ENCODE results near the gene DLGAP3. TPM values are rescaled to one million over a fixed set of nuclear protein-coding genes. Genes with fewer than 3 reads are reported as not detected.

Gene DLGAP3
- polyA plus RNA-seq, 1 donor from 2014 or later, result 2.9 TPM

DNA sequence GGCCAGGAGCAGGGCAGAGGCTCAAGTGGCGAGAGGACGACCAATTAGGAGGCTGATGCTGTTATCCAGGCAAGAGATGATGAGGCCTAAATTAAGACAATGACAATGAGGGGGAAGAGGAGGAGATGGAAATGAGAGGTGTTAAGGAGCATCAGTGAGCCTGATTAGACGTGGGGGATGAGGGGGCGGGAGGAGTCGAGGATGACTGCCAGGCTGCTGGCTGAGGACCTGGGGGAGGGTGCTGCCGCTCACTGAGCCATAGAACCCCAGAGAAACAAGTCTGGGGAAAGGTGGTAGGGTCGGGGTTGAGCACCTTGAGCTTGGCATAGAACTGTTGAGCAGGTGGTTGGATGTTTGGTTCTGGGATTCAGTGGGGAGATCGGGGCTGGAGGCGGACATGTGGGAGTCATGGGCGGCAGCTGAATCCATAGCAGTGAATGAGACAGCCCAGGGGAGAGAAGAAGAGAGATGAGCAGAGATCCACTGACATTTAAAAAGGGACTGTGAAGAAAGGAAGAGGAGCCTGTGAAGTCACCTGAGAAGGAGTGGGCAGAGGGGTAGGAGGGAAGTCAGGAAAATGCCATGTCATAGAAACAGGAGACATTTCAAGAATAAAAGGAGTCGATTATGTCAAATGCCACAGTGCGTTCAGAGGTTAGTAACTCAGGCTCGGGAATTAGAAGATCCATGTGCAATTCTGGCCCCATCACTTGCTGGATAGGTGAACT, 28.5 kb downstream of the DLGAP3 start:
- no peaks in the 10 kb centered on the region for H3K36me3 ChIP-seq (ENCODE audit: insufficient read depth, low read length)
- no peak overlapping the region for H2AFZ ChIP-seq (ENCODE audit: low read depth, low read length)
- no peaks in the 10 kb centered on the region for H3F3A ChIP-seq (ENCODE audit: insufficient read depth, low read length, poor library complexity, severe bottlenecking)
- no peaks in the 10 kb centered on the region for H4K20me1 ChIP-seq (ENCODE audit: insufficient read depth)
- H3K27ac ChIP-seq (ENCODE audit: low read length), result no peak overlapping the region
- H3K9me3 ChIP-seq (ENCODE audit: low read length), result no peaks in the 10 kb centered on the region
- no peak overlapping the region for H3K4me3 ChIP-seq (ENCODE audit: low read length)
- H3K4me2 ChIP-seq (ENCODE audit: low read length), result no peak overlapping the region
- no peaks in the 10 kb centered on the region for H3K79me2 ChIP-seq (replicated peaks; ENCODE audit: insufficient read depth, low read length)
- H3K27me3 ChIP-seq (ENCODE audit: insufficient read depth, low read depth, low read length), result no peaks in the 10 kb centered on the region
- H3K9ac ChIP-seq (ENCODE audit: low read length), result no peak overlapping the region
- H3K9me2 ChIP-seq (ENCODE audit: insufficient read depth, low read length), result no peaks in the 10 kb centered on the region
- no peak for TF ChIP-seq TAF1 (IDR thresholded peaks at IDR 0.05; ENCODE audit: low read depth)
- TF ChIP-seq EZH2 (IDR thresholded peaks at IDR 0.05; ENCODE audit: borderline replicate concordance, insufficient read depth, low read length, poor library complexity, severe bottlenecking), result no peak
- TF ChIP-seq MXI1 (conservative IDR thresholded peaks at IDR 0.05; ENCODE audit: poor library complexity, severe bottlenecking), result no peak
- TF ChIP-seq, protein P1, sequence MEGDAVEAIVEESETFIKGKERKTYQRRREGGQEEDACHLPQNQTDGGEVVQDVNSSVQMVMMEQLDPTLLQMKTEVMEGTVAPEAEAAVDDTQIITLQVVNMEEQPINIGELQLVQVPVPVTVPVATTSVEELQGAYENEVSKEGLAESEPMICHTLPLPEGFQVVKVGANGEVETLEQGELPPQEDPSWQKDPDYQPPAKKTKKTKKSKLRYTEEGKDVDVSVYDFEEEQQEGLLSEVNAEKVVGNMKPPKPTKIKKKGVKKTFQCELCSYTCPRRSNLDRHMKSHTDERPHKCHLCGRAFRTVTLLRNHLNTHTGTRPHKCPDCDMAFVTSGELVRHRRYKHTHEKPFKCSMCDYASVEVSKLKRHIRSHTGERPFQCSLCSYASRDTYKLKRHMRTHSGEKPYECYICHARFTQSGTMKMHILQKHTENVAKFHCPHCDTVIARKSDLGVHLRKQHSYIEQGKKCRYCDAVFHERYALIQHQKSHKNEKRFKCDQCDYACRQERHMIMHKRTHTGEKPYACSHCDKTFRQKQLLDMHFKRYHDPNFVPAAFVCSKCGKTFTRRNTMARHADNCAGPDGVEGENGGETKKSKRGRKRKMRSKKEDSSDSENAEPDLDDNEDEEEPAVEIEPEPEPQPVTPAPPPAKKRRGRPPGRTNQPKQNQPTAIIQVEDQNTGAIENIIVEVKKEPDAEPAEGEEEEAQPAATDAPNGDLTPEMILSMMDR (IDR thresholded peaks at IDR 0.05; ENCODE audit: poor library complexity, severe bottlenecking), result no peak
- TF ChIP-seq, protein P2, sequence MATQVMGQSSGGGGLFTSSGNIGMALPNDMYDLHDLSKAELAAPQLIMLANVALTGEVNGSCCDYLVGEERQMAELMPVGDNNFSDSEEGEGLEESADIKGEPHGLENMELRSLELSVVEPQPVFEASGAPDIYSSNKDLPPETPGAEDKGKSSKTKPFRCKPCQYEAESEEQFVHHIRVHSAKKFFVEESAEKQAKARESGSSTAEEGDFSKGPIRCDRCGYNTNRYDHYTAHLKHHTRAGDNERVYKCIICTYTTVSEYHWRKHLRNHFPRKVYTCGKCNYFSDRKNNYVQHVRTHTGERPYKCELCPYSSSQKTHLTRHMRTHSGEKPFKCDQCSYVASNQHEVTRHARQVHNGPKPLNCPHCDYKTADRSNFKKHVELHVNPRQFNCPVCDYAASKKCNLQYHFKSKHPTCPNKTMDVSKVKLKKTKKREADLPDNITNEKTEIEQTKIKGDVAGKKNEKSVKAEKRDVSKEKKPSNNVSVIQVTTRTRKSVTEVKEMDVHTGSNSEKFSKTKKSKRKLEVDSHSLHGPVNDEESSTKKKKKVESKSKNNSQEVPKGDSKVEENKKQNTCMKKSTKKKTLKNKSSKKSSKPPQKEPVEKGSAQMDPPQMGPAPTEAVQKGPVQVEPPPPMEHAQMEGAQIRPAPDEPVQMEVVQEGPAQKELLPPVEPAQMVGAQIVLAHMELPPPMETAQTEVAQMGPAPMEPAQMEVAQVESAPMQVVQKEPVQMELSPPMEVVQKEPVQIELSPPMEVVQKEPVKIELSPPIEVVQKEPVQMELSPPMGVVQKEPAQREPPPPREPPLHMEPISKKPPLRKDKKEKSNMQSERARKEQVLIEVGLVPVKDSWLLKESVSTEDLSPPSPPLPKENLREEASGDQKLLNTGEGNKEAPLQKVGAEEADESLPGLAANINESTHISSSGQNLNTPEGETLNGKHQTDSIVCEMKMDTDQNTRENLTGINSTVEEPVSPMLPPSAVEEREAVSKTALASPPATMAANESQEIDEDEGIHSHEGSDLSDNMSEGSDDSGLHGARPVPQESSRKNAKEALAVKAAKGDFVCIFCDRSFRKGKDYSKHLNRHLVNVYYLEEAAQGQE (IDR thresholded peaks at IDR 0.05; ENCODE audit: borderline replicate concordance), result no peak
- TF ChIP-seq EP300 (conservative IDR thresholded peaks at IDR 0.05; ENCODE audit: poor library complexity, severe bottlenecking), result no peak
- no peak for TF ChIP-seq RAD21 (conservative IDR thresholded peaks at IDR 0.05)
- no peak for TF ChIP-seq SMC3 (conservative IDR thresholded peaks at IDR 0.05; ENCODE audit: poor library complexity)
- TF ChIP-seq POLR2AphosphoS5 (IDR thresholded peaks at IDR 0.05), result no peak

DNA sequence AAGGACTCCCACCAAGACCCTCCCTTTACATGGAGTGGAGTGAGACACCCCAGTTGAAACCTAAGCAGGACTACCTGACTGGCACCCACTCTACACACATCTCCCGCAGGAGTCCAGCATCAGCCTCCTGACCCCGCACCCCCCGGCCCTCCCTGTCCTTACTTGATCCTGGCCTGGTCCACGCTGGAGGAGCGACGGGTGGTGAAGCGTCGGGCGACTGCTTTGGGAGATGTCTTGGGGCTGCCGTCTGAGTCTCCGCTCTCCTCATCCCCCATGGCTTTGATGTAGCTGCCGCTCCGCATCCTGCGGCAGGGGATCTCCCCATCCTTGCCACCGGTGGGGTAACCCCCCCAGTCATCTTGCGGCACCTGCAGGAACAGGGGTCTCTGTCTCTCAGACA, 29.5 kb downstream of the DLGAP3 start:
- H2AFZ ChIP-seq (ENCODE audit: low read depth, low read length), result no peak overlapping the region
- H3K4me3 ChIP-seq (ENCODE audit: low read length), result no peak overlapping the region
- no peaks in the 10 kb centered on the region for H3K36me3 ChIP-seq (ENCODE audit: insufficient read depth, low read length)
- no peaks in the 10 kb centered on the region for H3K9me3 ChIP-seq (ENCODE audit: low read length)
- no peaks in the 10 kb centered on the region for H3F3A ChIP-seq (ENCODE audit: insufficient read depth, low read length, poor library complexity, severe bottlenecking)
- H3K27me3 ChIP-seq (ENCODE audit: insufficient read depth, low read depth, low read length), result no peaks in the 10 kb centered on the region
- H4K20me1 ChIP-seq (ENCODE audit: insufficient read depth), result no peaks in the 10 kb centered on the region
- H3K9me2 ChIP-seq (ENCODE audit: insufficient read depth, low read length), result no peaks in the 10 kb centered on the region
- no peak overlapping the region for H3K4me2 ChIP-seq (ENCODE audit: low read length)
- H3K79me2 ChIP-seq (replicated peaks; ENCODE audit: insufficient read depth, low read length), result no peaks in the 10 kb centered on the region
- H3K9ac ChIP-seq (ENCODE audit: low read length), result no peak overlapping the region
- H3K27ac ChIP-seq (ENCODE audit: low read length), result no peak overlapping the region
- TF ChIP-seq EZH2 (IDR thresholded peaks at IDR 0.05; ENCODE audit: borderline replicate concordance, insufficient read depth, low read length, poor library complexity, severe bottlenecking), result no peak
- no peak for TF ChIP-seq POLR2AphosphoS5 (IDR thresholded peaks at IDR 0.05)
- no peak for TF ChIP-seq EP300 (conservative IDR thresholded peaks at IDR 0.05; ENCODE audit: poor library complexity, severe bottlenecking)
- no peak for TF ChIP-seq RAD21 (conservative IDR thresholded peaks at IDR 0.05)
- no peak for TF ChIP-seq TAF1 (IDR thresholded peaks at IDR 0.05; ENCODE audit: low read depth)
- TF ChIP-seq, protein P2 (IDR thresholded peaks at IDR 0.05; ENCODE audit: borderline replicate concordance), result no peak
- TF ChIP-seq SMC3 (conservative IDR thresholded peaks at IDR 0.05; ENCODE audit: poor library complexity), result no peak
- no peak for TF ChIP-seq MXI1 (conservative IDR thresholded peaks at IDR 0.05; ENCODE audit: poor library complexity, severe bottlenecking)
- TF ChIP-seq, protein P1 (IDR thresholded peaks at IDR 0.05; ENCODE audit: poor library complexity, severe bottlenecking), result no peak
